Central memory CD8-positive, alpha-beta T cell (primary cell): ENCODE measurements around the gene EPG5.

ENCODE experiments used
- ATAC-seq: fragments of 150-1000 bp; cut with Tn5 transposase; replicated peaks from 2 replicates; pipeline ENCODE4 v1.10.0; 2022; ENCODE audit warnings: mild to moderate bottlenecking, moderate FRiP score, moderate number of reproducible peaks; ENCODE audit not compliant: poor library complexity, severe bottlenecking; ENCODE audit errors: extremely low read depth
- DNase-seq, 2 donors: peaks; one replicate each; pipeline ENCODE4 v3.0.0; 2021; ENCODE audit warnings: low spot score in 2 of 2
- H3K27ac Mint-ChIP-seq: one replicate; pipeline ENCODE4 v1.8.0; 2022; ENCODE audit warnings: low read depth, mild to moderate bottlenecking, moderate library complexity, mixed read lengths
- H3K27me3 Mint-ChIP-seq: one replicate; pipeline ENCODE4 v1.8.0; 2022; ENCODE audit warnings: mixed read lengths
- H3K36me3 Mint-ChIP-seq: one replicate; pipeline ENCODE4 v1.8.0; 2022; ENCODE audit warnings: mild to moderate bottlenecking, moderate library complexity, mixed read lengths; ENCODE audit not compliant: insufficient read depth
- H3K4me1 Mint-ChIP-seq: one replicate; pipeline ENCODE4 v1.8.0; 2022; ENCODE audit warnings: mixed read lengths
- H3K4me3 Mint-ChIP-seq: one replicate; pipeline ENCODE4 v1.8.0; 2022; ENCODE audit warnings: mild to moderate bottlenecking, moderate library complexity, mixed read lengths
- H3K9me3 Mint-ChIP-seq: one replicate; pipeline ENCODE4 v1.8.0; 2022; ENCODE audit warnings: mixed read lengths

The EPG5 gene

GRCh38 chr18:45896452-45896851, 70.7 kb downstream of the EPG5 start:
- Mint-ChIP-seq H3K27ac (no peak overlapping the region), H3K9me3 (no peaks in the 10 kb centered on the region), H3K4me1 (peaks cover 8% of the 10 kb centered on the region), H3K36me3 (peaks cover 38% of the 10 kb centered on the region), H3K27me3 (no peaks in the 10 kb centered on the region), H3K4me3 (no peak overlapping the region)
- no peak for ATAC-seq
- no peak for DNase-seq

DNA sequence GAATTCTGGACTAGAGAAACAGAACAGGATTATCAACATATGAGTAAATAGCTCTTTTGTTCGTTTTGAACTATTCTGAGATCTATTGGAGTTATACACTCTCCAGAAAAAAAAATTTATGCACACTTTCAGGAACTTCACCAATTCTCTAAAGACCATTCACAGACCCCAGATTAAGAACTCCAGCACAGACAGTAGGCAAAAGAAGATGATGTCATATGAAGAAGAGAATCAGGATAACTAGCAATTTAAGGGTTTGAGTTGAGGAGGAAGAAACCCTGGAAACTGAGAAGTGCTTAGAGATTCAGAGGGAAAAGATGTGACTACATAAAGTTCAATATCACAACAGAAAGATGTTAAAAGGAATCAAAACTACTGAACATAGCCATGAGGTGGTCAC, 71.8 kb downstream of the EPG5 start:
- Mint-ChIP-seq H3K4me3 (no peak overlapping the region), H3K36me3 (peaks cover 28% of the 10 kb centered on the region), H3K9me3 (no peaks in the 10 kb centered on the region), H3K4me1 (peaks cover 5% of the 10 kb centered on the region), H3K27me3 (no peaks in the 10 kb centered on the region), H3K27ac (no peak overlapping the region)
- DNase-seq (no peak), ATAC-seq (no peak)

GRCh38 chr18:45894818-45895217, 72.3 kb downstream of the EPG5 start:
- Mint-ChIP-seq H3K9me3 (no peaks in the 10 kb centered on the region), H3K36me3 (peaks cover 25% of the 10 kb centered on the region), H3K27ac (no peak overlapping the region), H3K4me1 (peaks cover 10% of the 10 kb centered on the region), H3K27me3 (no peaks in the 10 kb centered on the region), H3K4me3 (no peak overlapping the region)
- ATAC-seq (no peak), DNase-seq (no peak)

DNA sequence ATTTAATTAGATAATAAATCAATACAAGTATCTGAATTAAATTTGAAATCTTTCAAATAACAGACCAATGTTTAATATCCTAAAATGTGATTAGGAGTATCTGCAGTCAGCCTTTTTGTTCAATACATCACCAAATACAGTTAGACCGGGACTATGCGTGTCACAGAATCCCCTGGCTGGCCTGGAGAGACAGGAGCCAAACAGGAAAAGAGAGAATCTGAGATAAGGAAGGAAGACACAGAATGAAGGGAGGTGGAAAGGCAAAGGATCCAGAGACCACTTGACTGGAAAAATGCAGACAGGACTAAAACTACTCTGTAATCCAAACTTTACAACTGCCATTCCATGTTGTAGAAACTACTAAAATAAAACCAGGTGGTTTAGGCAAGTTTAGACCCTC, 75.3 kb downstream of the EPG5 start:
- H3K27ac Mint-ChIP-seq: no peak overlapping the region
- H3K4me1 Mint-ChIP-seq: peaks cover 17% of the 10 kb centered on the region
- H3K9me3 Mint-ChIP-seq: no peaks in the 10 kb centered on the region
- ATAC-seq: no peak
- H3K4me3 Mint-ChIP-seq: no peak overlapping the region
- no peaks in the 10 kb centered on the region for H3K27me3 Mint-ChIP-seq
- H3K36me3 Mint-ChIP-seq: peaks cover 15% of the 10 kb centered on the region
- DNase-seq: no peak

GRCh38 chr18:45890606-45891005, 76.5 kb downstream of the EPG5 start:
- Mint-ChIP-seq H3K27ac (peak overlapping the region; percentile 80), H3K4me1 (peaks cover 17% of the 10 kb centered on the region), H3K36me3 (peaks cover 10% of the 10 kb centered on the region), H3K9me3 (no peaks in the 10 kb centered on the region), H3K4me3 (no peak overlapping the region), H3K27me3 (no peaks in the 10 kb centered on the region)
- no peak for ATAC-seq
- no peak for DNase-seq

GRCh38 chr18:45889419-45890064, 77.6 kb downstream of the EPG5 start:
- no peak overlapping the region for H3K4me3 Mint-ChIP-seq
- H3K4me1 Mint-ChIP-seq: peaks cover 17% of the 10 kb centered on the region
- peak overlapping the region; percentile 80 for H3K27ac Mint-ChIP-seq
- no peaks in the 10 kb centered on the region for H3K27me3 Mint-ChIP-seq
- DNase-seq (no peak), ATAC-seq (no peak)
- peaks cover 12% of the 10 kb centered on the region for H3K36me3 Mint-ChIP-seq
- H3K9me3 Mint-ChIP-seq: no peaks in the 10 kb centered on the region

DNA sequence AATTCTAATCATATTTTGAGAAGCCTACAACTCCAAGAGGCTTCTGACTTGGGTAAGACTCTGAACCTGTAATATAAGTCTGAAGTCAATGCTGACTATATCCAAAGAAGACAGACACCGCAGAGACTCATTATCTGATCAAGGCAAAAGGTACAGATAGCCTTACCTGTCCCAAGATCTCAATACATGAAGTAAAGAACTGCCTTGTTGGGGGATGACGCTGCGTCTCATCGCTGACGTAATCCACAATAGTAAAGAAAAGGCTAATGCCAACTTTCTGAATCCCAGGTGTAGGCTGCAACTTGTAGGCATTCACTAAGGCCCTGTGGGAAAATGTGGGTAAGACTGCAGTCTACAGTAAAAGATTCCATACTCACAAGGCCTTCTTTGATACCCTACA, 79.5 kb downstream of the EPG5 start:
- Mint-ChIP-seq H3K4me1 (peaks cover 17% of the 10 kb centered on the region), H3K4me3 (no peak overlapping the region), H3K9me3 (no peaks in the 10 kb centered on the region), H3K36me3 (peaks cover 26% of the 10 kb centered on the region), H3K27me3 (no peaks in the 10 kb centered on the region), H3K27ac (peak overlapping the region; percentile 19)
- ATAC-seq (no peak), DNase-seq (no peak)

GRCh38 chr18:45880876-45881558, 86.1 kb downstream of the EPG5 start:
- peaks cover 9% of the 10 kb centered on the region for H3K4me1 Mint-ChIP-seq
- H3K27ac Mint-ChIP-seq: no peak overlapping the region
- ATAC-seq (no peak), DNase-seq (no peak)
- H3K36me3 Mint-ChIP-seq: peaks cover 33% of the 10 kb centered on the region
- H3K4me3 Mint-ChIP-seq: no peak overlapping the region
- H3K27me3 Mint-ChIP-seq: no peaks in the 10 kb centered on the region
- no peaks in the 10 kb centered on the region for H3K9me3 Mint-ChIP-seq

DNA sequence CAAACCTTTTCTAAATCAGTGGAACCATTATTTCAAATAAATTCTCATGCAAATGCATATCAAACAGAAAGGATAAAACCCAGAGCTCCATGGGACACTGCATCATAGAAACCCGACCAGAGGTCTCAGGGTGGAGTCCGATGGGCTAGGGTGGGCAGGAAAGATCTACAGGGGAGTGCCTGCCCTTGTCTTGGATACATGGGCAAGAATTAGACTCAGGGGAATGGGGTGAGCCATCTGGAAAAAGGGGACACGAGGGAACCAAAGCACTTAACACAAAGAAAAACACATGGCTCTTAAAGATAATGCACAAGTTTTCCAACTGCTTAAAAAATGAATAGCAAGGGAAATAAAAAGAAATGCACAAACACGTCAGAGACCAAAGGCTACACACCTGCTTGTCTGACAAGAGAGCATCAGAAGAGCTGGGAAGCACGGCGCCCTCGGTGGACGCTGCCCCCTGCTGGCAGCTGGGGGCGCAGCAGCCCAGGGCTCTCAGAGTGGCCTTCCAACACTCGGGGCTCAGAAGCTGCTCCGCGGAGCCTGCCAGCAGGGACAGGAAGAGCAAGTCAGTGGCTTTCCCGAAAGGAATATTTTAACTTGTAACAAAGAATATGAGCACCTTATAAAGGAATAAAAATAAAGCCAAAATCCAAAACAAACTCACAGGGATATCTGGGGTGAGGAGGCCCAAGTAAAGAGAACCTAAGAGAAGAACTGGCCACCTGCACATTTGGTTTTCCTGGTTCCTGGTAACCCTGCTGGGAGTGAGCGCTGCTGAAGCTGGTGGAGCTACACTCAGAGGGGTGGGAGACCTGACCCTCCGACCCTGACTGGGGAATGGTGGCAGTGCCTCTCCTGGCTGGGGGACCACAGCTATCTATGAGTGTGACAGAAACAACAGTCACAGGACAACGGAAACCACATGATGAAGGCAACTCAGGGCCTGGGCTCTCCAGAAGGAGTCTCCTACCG, 87.2 kb downstream of the EPG5 start:
- Mint-ChIP-seq H3K27ac (peak overlapping the region; percentile 44), H3K27me3 (no peaks in the 10 kb centered on the region), H3K4me3 (no peak overlapping the region), H3K36me3 (peaks cover 37% of the 10 kb centered on the region), H3K9me3 (no peaks in the 10 kb centered on the region), H3K4me1 (peaks cover 16% of the 10 kb centered on the region)
- ATAC-seq (peak; percentile 74), DNase-seq (peak; percentile 54 to 65)

DNA sequence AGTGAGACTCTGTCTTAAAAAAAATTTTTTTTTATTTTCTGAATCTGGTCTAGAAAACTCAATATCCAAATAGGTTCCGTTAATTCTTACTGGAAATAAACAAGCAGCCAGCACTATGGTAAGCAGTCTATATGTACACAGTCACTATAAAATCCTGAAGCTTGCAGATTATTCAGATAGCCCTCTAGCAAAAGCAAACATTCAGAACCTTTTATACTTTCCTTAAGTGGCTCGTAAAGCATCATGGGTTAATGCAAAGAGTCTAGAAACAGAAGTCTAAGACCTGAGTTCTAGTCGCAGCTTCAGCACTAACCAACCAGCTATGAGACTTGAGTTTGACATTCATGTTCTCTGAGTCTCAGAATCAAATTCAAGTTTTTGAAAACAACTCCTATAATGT, 89.7 kb downstream of the EPG5 start:
- ATAC-seq (no peak), DNase-seq (no peak)
- no peaks in the 10 kb centered on the region for H3K9me3 Mint-ChIP-seq
- no peak overlapping the region for H3K27ac Mint-ChIP-seq
- peaks cover 33% of the 10 kb centered on the region for H3K4me1 Mint-ChIP-seq
- H3K27me3 Mint-ChIP-seq: no peaks in the 10 kb centered on the region
- no peak overlapping the region for H3K4me3 Mint-ChIP-seq
- H3K36me3 Mint-ChIP-seq: peaks cover 27% of the 10 kb centered on the region

DNA sequence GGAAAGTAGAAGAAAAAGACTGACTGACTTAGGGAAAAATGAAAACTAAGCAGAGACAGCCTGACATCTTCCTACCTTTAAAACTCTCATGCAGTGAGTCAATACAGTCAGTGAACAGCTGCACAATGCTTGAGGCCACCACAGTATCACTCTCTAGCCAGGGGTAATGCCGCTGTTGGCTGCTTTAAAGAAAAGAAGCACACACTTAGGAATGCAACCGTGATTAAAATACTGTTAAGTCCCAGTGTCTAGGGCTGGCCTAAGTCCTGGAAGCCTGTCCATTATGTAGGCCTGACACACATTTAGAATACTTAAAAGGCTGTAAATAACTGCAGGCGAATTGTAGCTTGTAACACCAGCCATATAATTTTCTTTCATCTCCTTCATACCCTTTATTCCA, 91.0 kb downstream of the EPG5 start:
- H3K4me3 Mint-ChIP-seq: no peak overlapping the region
- no peak overlapping the region for H3K27ac Mint-ChIP-seq
- H3K27me3 Mint-ChIP-seq: no peaks in the 10 kb centered on the region
- ATAC-seq (no peak), DNase-seq (no peak)
- H3K4me1 Mint-ChIP-seq: peaks cover 40% of the 10 kb centered on the region
- no peaks in the 10 kb centered on the region for H3K9me3 Mint-ChIP-seq
- H3K36me3 Mint-ChIP-seq: peaks cover 31% of the 10 kb centered on the region

GRCh38 chr18:45874491-45875184, 92.5 kb downstream of the EPG5 start:
- peak; percentile 87 for ATAC-seq
- Mint-ChIP-seq H3K4me3 (peak overlapping the region; percentile 26), H3K27me3 (no peaks in the 10 kb centered on the region), H3K27ac (peak overlapping the region; percentile 85), H3K9me3 (no peaks in the 10 kb centered on the region), H3K4me1 (peaks cover 36% of the 10 kb centered on the region), H3K36me3 (peaks cover 35% of the 10 kb centered on the region)
- DNase-seq: peak in 1 of 2 donors; percentile 49
